ENCODE results near the gene CCDC157.

DNA sequence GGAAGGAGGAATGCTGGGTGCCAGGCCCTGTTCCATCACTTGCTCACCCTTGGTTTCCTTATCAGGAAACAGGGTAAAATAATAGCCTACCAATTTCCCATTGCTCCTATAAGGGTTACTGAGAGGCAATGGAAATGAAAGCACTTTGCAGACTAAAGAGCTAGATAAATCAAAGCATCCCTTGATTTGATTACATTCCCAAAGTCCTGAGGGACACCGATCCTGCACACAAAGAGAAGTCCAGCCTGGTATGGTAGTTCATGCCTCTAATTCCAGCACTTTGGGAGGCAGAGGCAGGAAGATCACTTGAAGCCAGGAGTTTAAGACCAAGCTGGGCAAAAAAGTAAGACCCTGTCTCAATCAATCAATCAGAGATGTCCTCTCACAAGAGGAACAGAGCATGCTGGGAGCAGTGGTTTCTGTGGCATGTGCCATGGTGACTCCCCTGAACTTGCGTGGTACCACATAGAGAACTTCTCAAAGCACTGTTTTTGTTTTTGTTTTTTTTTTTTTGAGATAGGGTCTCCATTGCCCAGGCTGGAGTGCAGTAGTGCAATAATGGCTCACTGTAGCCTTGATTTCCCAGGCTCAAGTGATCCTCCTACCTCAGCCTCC, 40.7 kb upstream of the CCDC157 start:
- TF ChIP-seq CTCF (conservative IDR thresholded peaks at IDR 0.05; ENCODE audit: low read length) (no peak), EZH2phosphoT487 (IDR thresholded peaks at IDR 0.05; ENCODE audit: borderline replicate concordance) (no peak)

Measured in Loucy (cell line).